GM18861 (cell line): ENCODE data around the gene PITPNC1.
"Not testable (repeated sequence)": the region's sequence is repeated elsewhere in the genome, so short reads cannot be mapped to it uniquely, and the experiment has no call there.

Experiments used
- ATAC-seq: cut with Tn5 transposase; IDR thresholded peaks from one replicate; pipeline ENCODE4 v1.9.1; 2021; ENCODE audit not compliant: unreplicated experiment

PITPNC1 gene

GRCh38 chr17:67482764-67483163, 105.7 kb downstream of the PITPNC1 start:
- no peak for ATAC-seq

GRCh38 chr17:67484261-67484660, 107.2 kb downstream of the PITPNC1 start:
- ATAC-seq, result no peak

- ATAC-seq, result no peak
Observed at GRCh38 chr17:67485666-67486065, 108.6 kb downstream of the PITPNC1 start.

- ATAC-seq, result no peak
Observed at GRCh38 chr17:67487506-67487905, 110.4 kb downstream of the PITPNC1 start.

GRCh38 chr17:67488161-67488560, 111.1 kb downstream of the PITPNC1 start:
- ATAC-seq, result no peak

- no peak for ATAC-seq
Observed at GRCh38 chr17:67488768-67489167, 111.7 kb downstream of the PITPNC1 start.

- ATAC-seq, result no peak
Observed at GRCh38 chr17:67489273-67489672, 112.2 kb downstream of the PITPNC1 start.

GRCh38 chr17:67490471-67490870, 113.4 kb downstream of the PITPNC1 start:
- no peak for ATAC-seq

- ATAC-seq, result no peak
Observed at GRCh38 chr17:67491009-67491680, 114.1 kb downstream of the PITPNC1 start.

- no peak for ATAC-seq
Observed at GRCh38 chr17:67491681-67492024, 114.6 kb downstream of the PITPNC1 start.

GRCh38 chr17:67492251-67492740, 115.2 kb downstream of the PITPNC1 start:
- ATAC-seq, result no peak

GRCh38 chr17:67492824-67493517, 115.9 kb downstream of the PITPNC1 start:
- ATAC-seq, result no peak

- ATAC-seq, result no peak
Observed at GRCh38 chr17:67493812-67494211, 116.7 kb downstream of the PITPNC1 start.

- not testable (repeated sequence) for ATAC-seq
Observed at GRCh38 chr17:67495534-67495933, 118.5 kb downstream of the PITPNC1 start.

GRCh38 chr17:67496286-67496685, 119.2 kb downstream of the PITPNC1 start:
- ATAC-seq, result no peak

GRCh38 chr17:67499685-67500084, 122.6 kb downstream of the PITPNC1 start:
- ATAC-seq, result no peak

GRCh38 chr17:67500261-67500660, 123.2 kb downstream of the PITPNC1 start:
- no peak for ATAC-seq

- no peak for ATAC-seq
Observed at GRCh38 chr17:67500677-67501300, 123.7 kb downstream of the PITPNC1 start.

GRCh38 chr17:67502151-67502550, 125.1 kb downstream of the PITPNC1 start:
- no peak for ATAC-seq

- ATAC-seq, result no peak
Observed at GRCh38 chr17:67503184-67503583, 126.1 kb downstream of the PITPNC1 start.

GRCh38 chr17:67503739-67504138, 126.7 kb downstream of the PITPNC1 start:
- no peak for ATAC-seq

GRCh38 chr17:67504182-67504581, 127.1 kb downstream of the PITPNC1 start:
- ATAC-seq, result no peak
